Suprapubic skin (tissue), 4 donors: ENCODE measurements around the gene TRIM50. TPM values are rescaled to one million over a fixed set of nuclear protein-coding genes. Genes with fewer than 3 reads are reported as not detected.
"Not testable (repeated sequence)": the region's sequence is repeated elsewhere in the genome, so short reads cannot be mapped to it uniquely, and the experiment has no call there.

Experiments used
- DNase-seq, 2 donors: peaks; one replicate each; pipeline ENCODE4 v3.0.0-alpha.2; 2019; ENCODE audit warnings: low spot score in 2 of 2
- H3K27ac ChIP-seq: fragments of 200-600 bp; sonication (generic); one replicate; pipeline ENCODE4 v1.5.1; 2019
- H3K27me3 ChIP-seq: fragments of 200-600 bp; sonication (generic); one replicate; pipeline ENCODE4 v1.5.1; 2019
- H3K36me3 ChIP-seq: fragments of 200-600 bp; sonication (generic); one replicate; pipeline ENCODE4 v1.5.1; 2019
- H3K4me1 ChIP-seq: fragments of 200-600 bp; sonication (generic); one replicate; pipeline ENCODE4 v1.5.1; 2019
- H3K4me3 ChIP-seq: fragments of 200-600 bp; sonication (generic); one replicate; pipeline ENCODE4 v1.5.1; 2019; ENCODE audit warnings: mild to moderate bottlenecking
- H3K9me3 ChIP-seq: fragments of 200-600 bp; sonication (generic); one replicate; pipeline ENCODE4 v1.5.1; 2019
- CTCF ChIP-seq, 2 donors: fragments of 200-600 bp in 1 of 2; fragments of 450-650 bp in 1 of 2; sonication (generic) in 1 of 2; IDR thresholded peaks; one replicate each; pipeline ENCODE4 v1.5.1; 2016 to 2019; ENCODE audit warnings: antibody characterized with exemption in 2 of 2, mild to moderate bottlenecking in 1 of 2, moderate library complexity in 1 of 2
- EP300 ChIP-seq: sonication (generic); formaldehyde crosslinking; IDR thresholded peaks from one replicate; pipeline ENCODE4 v1.6.1; 2017; ENCODE audit warnings: antibody characterized with exemption
- POLR2A ChIP-seq, 2 donors: fragments of 450-650 bp; IDR thresholded peaks; one replicate each; pipeline ENCODE4 v1.6.1; 2017; ENCODE audit warnings: antibody characterized with exemption in 2 of 2, mild to moderate bottlenecking in 2 of 2, moderate library complexity in 2 of 2
- POLR2AphosphoS5 ChIP-seq, 3 donors: sonication (generic); formaldehyde crosslinking; IDR thresholded peaks; one replicate each; pipeline ENCODE4 v1.6.1; 2017; ENCODE audit warnings: antibody characterized with exemption in 3 of 3
- WGBS: methylation state at CpG from one replicate; pipeline ENCODE4 v1.1.5; 2018; 5-methylcytosine and 5-hydroxymethylcytosine counted together
- total RNA-seq, 4 donors: library from RNA; depleted of rRNA; stranded (reverse); fragments of >200 nt; gene quantifications; one replicate each; pipeline ENCODE4 v1.1.0, GENCODE V29; 2016

The TRIM50 gene
- total RNA-seq, 4 donors from 2014 or later: 0.30 TPM; not detected in 3

- Histone ChIP-seq H3K4me3 (no peak overlapping the region), H3K4me1 (no peaks in the 10 kb centered on the region), H3K36me3 (no peaks in the 10 kb centered on the region), H3K9me3 (no peaks in the 10 kb centered on the region), H3K27ac (no peak overlapping the region), H3K27me3 (peaks cover 11% of the 10 kb centered on the region)
- no peak for DNase-seq
- no peak for TF ChIP-seq CTCF (IDR thresholded peaks at IDR 0.05)
- no peak for TF ChIP-seq EP300
- no peak for TF ChIP-seq POLR2AphosphoS5 (IDR thresholded peaks at IDR 0.05)
- TF ChIP-seq POLR2A (IDR thresholded peaks at IDR 0.05): no peak
- WGBS: 79% methylated on average over 12 of the region's 12 CpGs
These were observed 39.1 kb upstream of the TRIM50 start for GRCh38 chr7:73366990-73367389.

GRCh38 chr7:73366127-73366526 is 38.2 kb upstream of the TRIM50 start:
- DNase-seq: no peak
- Histone ChIP-seq H3K4me3 (no peak overlapping the region), H3K27ac (no peak overlapping the region), H3K36me3 (no peaks in the 10 kb centered on the region), H3K9me3 (no peaks in the 10 kb centered on the region), H3K27me3 (peaks cover 11% of the 10 kb centered on the region), H3K4me1 (no peaks in the 10 kb centered on the region)
- 91% methylated on average over 8 of the region's 11 CpGs for WGBS
- TF ChIP-seq POLR2A (IDR thresholded peaks at IDR 0.05): no peak
- TF ChIP-seq POLR2AphosphoS5 (IDR thresholded peaks at IDR 0.05): no peak
- TF ChIP-seq EP300: no peak
- TF ChIP-seq CTCF (IDR thresholded peaks at IDR 0.05): no peak

GRCh38 chr7:73364006-73364728 is 36.3 kb upstream of the TRIM50 start:
- no peak for DNase-seq
- H3K9me3 ChIP-seq: no peaks in the 10 kb centered on the region
- no peaks in the 10 kb centered on the region for H3K4me1 ChIP-seq
- H3K36me3 ChIP-seq: no peaks in the 10 kb centered on the region
- H3K4me3 ChIP-seq: no peak overlapping the region
- no peak overlapping the region for H3K27ac ChIP-seq
- no peak for TF ChIP-seq EP300
- no peak for TF ChIP-seq CTCF (IDR thresholded peaks at IDR 0.05)
- TF ChIP-seq POLR2A (IDR thresholded peaks at IDR 0.05): no peak
- TF ChIP-seq POLR2AphosphoS5 (IDR thresholded peaks at IDR 0.05): no peak
- peaks cover 17% of the 10 kb centered on the region for H3K27me3 ChIP-seq
- WGBS: 48% methylated on average over 13 of the region's 25 CpGs

GRCh38 chr7:73363225-73364005 is 35.5 kb upstream of the TRIM50 start:
- Histone ChIP-seq H3K27ac (no peak overlapping the region), H3K36me3 (no peaks in the 10 kb centered on the region), H3K9me3 (no peaks in the 10 kb centered on the region), H3K27me3 (peaks cover 23% of the 10 kb centered on the region), H3K4me3 (no peak overlapping the region), H3K4me1 (peaks cover 4% of the 10 kb centered on the region)
- DNase-seq: no peak
- TF ChIP-seq CTCF (IDR thresholded peaks at IDR 0.05) (no peak), EP300 (no peak), POLR2AphosphoS5 (IDR thresholded peaks at IDR 0.05) (no peak), POLR2A (IDR thresholded peaks at IDR 0.05) (no peak)
- 84% methylated on average over 17 of the region's 28 CpGs for WGBS

- H3K36me3 ChIP-seq, H3K4me3 ChIP-seq, H3K9me3 ChIP-seq, H3K27ac ChIP-seq, DNase-seq: not testable (repeated sequence)
- Histone ChIP-seq H3K27me3 (peaks cover 24% of the 10 kb centered on the region), H3K4me1 (peaks cover 12% of the 10 kb centered on the region)
- 94% methylated on average over 1 of the region's 1 CpG for WGBS
These were observed 32.7 kb upstream of the TRIM50 start for GRCh38 chr7:73360590-73360989.
